ENCODE measurements around the gene ZDHHC14. TPM values are rescaled to one million over a fixed set of nuclear protein-coding genes. Genes with fewer than 3 reads are reported as not detected.

Gene ZDHHC14
- total RNA-seq, 6 experiments from 2014 or later = 5.2 to 6.7 (median 6.0) TPM

GRCh38 chr6:157481189-157481864 is 100.3 kb downstream of the ZDHHC14 start:
- H3K36me3 Mint-ChIP-seq (ENCODE audit: low read depth) = no peaks in the 10 kb centered on the region
- no peak for DNase-seq
- H3K27me3 Mint-ChIP-seq (ENCODE audit: insufficient read depth) = no peaks in the 10 kb centered on the region
- H3K4me3 Mint-ChIP-seq = no peak overlapping the region
- no peak for TF ChIP-seq CTCF (IDR thresholded peaks at IDR 0.05)
- no peak overlapping the region for H3K27ac Mint-ChIP-seq
- no peaks in the 10 kb centered on the region for H3K9me3 Mint-ChIP-seq
- H3K4me1 Mint-ChIP-seq (ENCODE audit: low read depth) = no peaks in the 10 kb centered on the region

- Mint-ChIP-seq H3K4me3 (no peak overlapping the region), H3K27me3 (ENCODE audit: insufficient read depth) (peaks cover 2% of the 10 kb centered on the region; the same call in 1 of the 2 replicates), H3K27ac (no peak overlapping the region), H3K9me3 (no peaks in the 10 kb centered on the region), H3K36me3 (ENCODE audit: low read depth) (no peaks in the 10 kb centered on the region), H3K4me1 (ENCODE audit: low read depth) (no peaks in the 10 kb centered on the region)
- no peak for TF ChIP-seq CTCF (IDR thresholded peaks at IDR 0.05)
- DNase-seq = no peak
Observed at GRCh38 chr6:157481865-157482249, 100.9 kb downstream of the ZDHHC14 start.

GRCh38 chr6:157483770-157484169 is 102.8 kb downstream of the ZDHHC14 start:
- H3K4me1 Mint-ChIP-seq (ENCODE audit: low read depth) = no peaks in the 10 kb centered on the region
- no peaks in the 10 kb centered on the region for H3K36me3 Mint-ChIP-seq (ENCODE audit: low read depth)
- no peaks in the 10 kb centered on the region for H3K9me3 Mint-ChIP-seq
- TF ChIP-seq CTCF (IDR thresholded peaks at IDR 0.05) = no peak
- H3K4me3 Mint-ChIP-seq = no peak overlapping the region
- peaks cover 2% of the 10 kb centered on the region; the same call in 1 of the 2 replicates for H3K27me3 Mint-ChIP-seq (ENCODE audit: insufficient read depth)
- no peak overlapping the region for H3K27ac Mint-ChIP-seq
- no peak for DNase-seq

GRCh38 chr6:157484181-157484580 is 103.2 kb downstream of the ZDHHC14 start:
- Mint-ChIP-seq H3K27me3 (ENCODE audit: insufficient read depth) (peaks cover 2% of the 10 kb centered on the region; the same call in 1 of the 2 replicates), H3K4me3 (no peak overlapping the region), H3K36me3 (ENCODE audit: low read depth) (no peaks in the 10 kb centered on the region), H3K27ac (no peak overlapping the region), H3K9me3 (no peaks in the 10 kb centered on the region), H3K4me1 (ENCODE audit: low read depth) (no peaks in the 10 kb centered on the region)
- DNase-seq = no peak
- no peak for TF ChIP-seq CTCF (IDR thresholded peaks at IDR 0.05)

- Mint-ChIP-seq H3K4me3 (no peak overlapping the region), H3K9me3 (no peaks in the 10 kb centered on the region), H3K27me3 (ENCODE audit: insufficient read depth) (peaks cover 4% of the 10 kb centered on the region), H3K4me1 (ENCODE audit: low read depth) (no peaks in the 10 kb centered on the region), H3K36me3 (ENCODE audit: low read depth) (no peaks in the 10 kb centered on the region), H3K27ac (no peak overlapping the region)
- TF ChIP-seq CTCF (IDR thresholded peaks at IDR 0.05) = no peak
- no peak for DNase-seq
Observed at GRCh38 chr6:157486572-157486971, 105.6 kb downstream of the ZDHHC14 start.

Measured in HFFc6 (cell line).